Measurements from ENCODE around the gene MAP2K2. TPM values are rescaled to one million over a fixed set of nuclear protein-coding genes. Genes with fewer than 3 reads are reported as not detected.

MAP2K2 gene
- polyA plus RNA-seq, 3 donors: 30.5 to 94.5 (median 40.2) TPM

- Mint-ChIP-seq H3K27ac (no peak overlapping the region), H3K9me3 (no peaks in the 10 kb centered on the region), H3K4me3 (no peak overlapping the region), H3K27me3 (ENCODE audit: low read depth in 3 of 3) (no peaks in the 10 kb centered on the region), H3K36me3 (peaks cover 40 to 68% of the 10 kb centered on the region in 2 donors), H3K4me1 (peaks cover 2% of the 10 kb centered on the region)
- Histone ChIP-seq H3K27ac (ENCODE audit: low read depth in 1 of 2, low read length in 2 of 2) (no peak overlapping the region), H3K4me1 (ENCODE audit: control insufficient read depth in 1 of 2, insufficient read depth in 2 of 2, low read length in 2 of 2) (peaks cover 1 to 3% of the 10 kb centered on the region in 2 donors), H4K20me1 (ENCODE audit: insufficient read depth, low read length) (no peaks in the 10 kb centered on the region), H2AFZ (ENCODE audit: insufficient read depth, low read depth, low read length, poor library complexity, severe bottlenecking) (no peak overlapping the region), H3K36me3 (replicated peaks in 1 of 2; ENCODE audit: control insufficient read depth in 1 of 2, insufficient read depth in 2 of 2, low read length in 2 of 2) (peaks cover 48 to 75% of the 10 kb centered on the region in 2 donors), H3K27me3 (ENCODE audit: control insufficient read depth in 2 of 2, insufficient read depth in 2 of 2, low read length in 2 of 2) (no peaks in the 10 kb centered on the region), H3K4me2 (replicated peaks; ENCODE audit: extremely low read depth, low read length, poor library complexity, severe bottlenecking) (no peak overlapping the region), H3K79me2 (ENCODE audit: insufficient read depth, low read length) (no peaks in the 10 kb centered on the region), H3K9me3 (replicated peaks in 1 of 2; ENCODE audit: control insufficient read depth in 1 of 2, insufficient read depth in 1 of 2, low read length in 2 of 2) (no peaks in the 10 kb centered on the region), H3K4me3 (replicated peaks in 1 of 3; ENCODE audit: low read depth in 2 of 3, low read length in 3 of 3) (no peak overlapping the region), H3K9ac (ENCODE audit: insufficient read depth, low read length, poor library complexity, severe bottlenecking) (no peak overlapping the region)
- intact Hi-C loops (cut with micrococcal nuclease): no loop called here
- no peak for TF ChIP-seq CTCF (IDR thresholded peaks at IDR 0.05)
- 96% methylated on average over 6 of the region's 12 CpGs for WGBS (ENCODE audit: insufficient coverage)
- no peak for DNase-seq
Measured at GRCh38 chr19:4095488-4095844, 28.5 kb downstream of the MAP2K2 start.

DNA sequence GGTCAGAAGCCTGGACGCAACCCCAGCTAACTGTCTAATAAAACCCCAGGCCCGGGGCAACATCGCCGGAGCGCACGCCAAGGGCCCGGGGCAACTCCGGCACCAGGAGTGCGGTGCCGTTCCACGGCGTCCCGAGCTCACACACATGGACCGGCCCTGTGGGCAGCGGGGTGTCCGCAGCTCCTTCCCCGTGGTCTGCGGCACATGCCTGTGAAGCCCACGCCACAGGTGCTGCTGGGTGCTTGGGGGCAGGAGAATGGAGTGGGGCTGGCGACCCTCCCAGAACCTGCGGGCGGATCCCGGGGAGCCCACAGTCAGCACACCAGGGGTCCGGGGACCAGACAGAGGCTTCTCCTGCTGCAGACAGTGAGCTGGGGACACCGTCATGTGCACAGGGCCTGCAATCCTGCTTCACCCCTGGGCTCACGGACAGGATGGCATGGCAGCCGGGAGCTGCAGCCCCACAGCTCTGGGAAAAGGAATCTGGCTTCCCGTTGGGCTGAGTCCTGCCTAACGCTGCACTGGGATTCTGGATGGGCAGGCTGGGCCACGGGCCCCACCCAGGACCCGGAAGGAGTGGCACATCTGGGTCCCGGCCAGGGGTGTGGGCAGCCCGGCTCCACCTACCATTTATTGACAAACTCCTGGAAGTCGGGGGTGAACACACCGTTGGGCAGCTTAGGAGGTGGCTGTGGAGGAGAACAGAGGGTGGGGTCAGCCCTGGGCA is 29.0 kb downstream of the MAP2K2 start:
- H3K4me1 Mint-ChIP-seq: peaks cover 5% of the 10 kb centered on the region
- H3K36me3 ChIP-seq (replicated peaks in 1 of 2; ENCODE audit: control insufficient read depth in 1 of 2, insufficient read depth in 2 of 2, low read length in 2 of 2): peaks cover 42 to 71% of the 10 kb centered on the region in 2 donors
- intact Hi-C loops (cut with micrococcal nuclease): no loop called here
- no peaks in the 10 kb centered on the region for H3K79me2 ChIP-seq (ENCODE audit: insufficient read depth, low read length)
- H3K27ac Mint-ChIP-seq: no peak overlapping the region
- H3K9me3 Mint-ChIP-seq: no peaks in the 10 kb centered on the region
- H3K4me2 ChIP-seq (replicated peaks; ENCODE audit: extremely low read depth, low read length, poor library complexity, severe bottlenecking): no peak overlapping the region
- no peaks in the 10 kb centered on the region for H4K20me1 ChIP-seq (ENCODE audit: insufficient read depth, low read length)
- H3K4me3 ChIP-seq (replicated peaks in 1 of 3; ENCODE audit: low read depth in 2 of 3, low read length in 3 of 3): no peak overlapping the region
- H3K4me3 Mint-ChIP-seq: no peak overlapping the region
- no peaks in the 10 kb centered on the region for H3K9me3 ChIP-seq (replicated peaks in 1 of 2; ENCODE audit: control insufficient read depth in 1 of 2, insufficient read depth in 1 of 2, low read length in 2 of 2)
- H3K27me3 Mint-ChIP-seq (ENCODE audit: low read depth in 3 of 3): no peaks in the 10 kb centered on the region
- no peak overlapping the region for H3K9ac ChIP-seq (ENCODE audit: insufficient read depth, low read length, poor library complexity, severe bottlenecking)
- no peak for DNase-seq
- no peak for TF ChIP-seq CTCF (IDR thresholded peaks at IDR 0.05)
- peaks cover 35 to 66% of the 10 kb centered on the region in 2 donors for H3K36me3 Mint-ChIP-seq
- no peak overlapping the region for H3K27ac ChIP-seq (ENCODE audit: low read depth in 1 of 2, low read length in 2 of 2)
- WGBS (ENCODE audit: insufficient coverage): 96% methylated on average over 31 of the region's 35 CpGs
- peaks cover 7 to 9% of the 10 kb centered on the region in 2 donors for H3K4me1 ChIP-seq (ENCODE audit: control insufficient read depth in 1 of 2, insufficient read depth in 2 of 2, low read length in 2 of 2)
- no peaks in the 10 kb centered on the region for H3K27me3 ChIP-seq (ENCODE audit: control insufficient read depth in 2 of 2, insufficient read depth in 2 of 2, low read length in 2 of 2)
- H2AFZ ChIP-seq (ENCODE audit: insufficient read depth, low read depth, low read length, poor library complexity, severe bottlenecking): no peak overlapping the region

All from CD14-positive monocyte (primary cell).